Activated naive CD4-positive, alpha-beta T cell treated with anti-CD3 and anti-CD28 coated beads for 36 hours (primary cell): ENCODE measurements around the gene NCR1. TPM values are rescaled to one million over a fixed set of nuclear protein-coding genes. Genes with fewer than 3 reads are reported as not detected.
"Not testable (repeated sequence)": the region's sequence is repeated elsewhere in the genome, so short reads cannot be mapped to it uniquely, and the experiment has no call there.

ENCODE experiments used
- CTCF ChIA-PET: fragments of 350-600 bp; sonication (Branson Sonifier 250); formaldehyde crosslinking; loops from one replicate; lab custom pipeline; 2021; ENCODE audit warnings: antibody characterized with exemption; lab: Charles Lee
- DNase-seq: peaks from one replicate; pipeline ENCODE4 v3.0.0-alpha.2; 2020
- H3K27ac Mint-ChIP-seq: one replicate; pipeline ENCODE4 v1.8.0; 2021; ENCODE audit warnings: mild to moderate bottlenecking, mixed read lengths
- H3K27me3 Mint-ChIP-seq: one replicate; pipeline ENCODE4 v1.8.0; 2021; ENCODE audit warnings: low read depth, mixed read lengths
- H3K36me3 Mint-ChIP-seq: one replicate; pipeline ENCODE4 v1.8.0; 2021; ENCODE audit warnings: low read depth, mixed read lengths
- H3K4me1 Mint-ChIP-seq: one replicate; pipeline ENCODE4 v1.8.0; 2021; ENCODE audit warnings: low read depth, mixed read lengths
- H3K4me3 Mint-ChIP-seq: one replicate; pipeline ENCODE4 v1.8.0; 2021; ENCODE audit warnings: mild to moderate bottlenecking, moderate library complexity, mixed read lengths
- H3K9me3 Mint-ChIP-seq: one replicate; pipeline ENCODE4 v1.8.0; 2021; ENCODE audit warnings: mixed read lengths
- intact Hi-C: fragments of 100-400 bp; cut with micrococcal nuclease; formaldehyde crosslinking; loops from one replicate; pipeline ENCODE4 v1.15.1; 2023
- total RNA-seq, 2 experiments: library from RNA; stranded (reverse); gene quantifications; one replicate each; pipeline ENCODE4 v1.2.3, GENCODE V29; 2021

Gene NCR1
- total RNA-seq, 2 experiments from 2014 or later: not detected

DNA sequence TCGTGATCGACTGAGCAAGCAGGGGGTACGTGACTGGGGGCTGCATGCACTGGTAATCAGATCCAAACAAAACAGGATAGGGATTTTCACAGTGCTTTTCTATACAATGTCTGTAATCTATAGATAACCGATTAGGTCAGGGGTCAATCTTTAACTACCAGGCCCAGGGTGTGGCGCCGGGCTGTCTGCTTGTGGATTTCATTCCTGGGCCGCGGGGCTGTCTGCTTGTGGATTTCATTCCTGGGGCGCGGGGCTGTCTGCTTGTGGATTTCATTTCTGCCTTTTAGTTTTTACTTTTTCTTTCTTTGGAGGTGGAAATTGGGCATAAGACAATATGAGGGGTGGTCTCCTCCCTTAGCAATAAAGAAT, 47.4 kb downstream of the NCR1 start:
- H3K4me3 Mint-ChIP-seq, H3K27ac Mint-ChIP-seq, H3K27me3 Mint-ChIP-seq, H3K9me3 Mint-ChIP-seq, CTCF ChIA-PET, H3K36me3 Mint-ChIP-seq, H3K4me1 Mint-ChIP-seq, DNase-seq, intact Hi-C loops: not testable (repeated sequence)

DNA sequence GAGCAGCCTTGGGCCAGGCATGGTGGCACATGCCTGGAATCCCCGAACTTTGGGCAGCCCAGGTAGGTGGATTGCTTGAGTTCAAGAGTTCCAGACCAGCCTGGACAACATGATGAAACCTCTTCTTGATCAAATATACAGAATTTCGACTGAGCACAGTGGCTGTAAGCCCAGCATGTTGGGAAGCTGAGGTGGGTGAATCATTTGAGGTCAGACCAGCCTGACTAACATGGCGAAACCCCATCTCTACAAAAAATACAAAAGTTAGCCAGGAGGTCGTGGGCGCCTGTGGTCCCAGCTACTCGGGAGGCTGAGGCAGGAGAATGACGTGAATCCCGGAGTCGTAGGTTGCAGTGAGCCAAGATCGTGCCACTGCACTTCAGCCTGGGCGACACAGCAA, 49.4 kb downstream of the NCR1 start:
- Mint-ChIP-seq H3K36me3 (no peaks in the 10 kb centered on the region), H3K9me3 (no peaks in the 10 kb centered on the region)

DNA sequence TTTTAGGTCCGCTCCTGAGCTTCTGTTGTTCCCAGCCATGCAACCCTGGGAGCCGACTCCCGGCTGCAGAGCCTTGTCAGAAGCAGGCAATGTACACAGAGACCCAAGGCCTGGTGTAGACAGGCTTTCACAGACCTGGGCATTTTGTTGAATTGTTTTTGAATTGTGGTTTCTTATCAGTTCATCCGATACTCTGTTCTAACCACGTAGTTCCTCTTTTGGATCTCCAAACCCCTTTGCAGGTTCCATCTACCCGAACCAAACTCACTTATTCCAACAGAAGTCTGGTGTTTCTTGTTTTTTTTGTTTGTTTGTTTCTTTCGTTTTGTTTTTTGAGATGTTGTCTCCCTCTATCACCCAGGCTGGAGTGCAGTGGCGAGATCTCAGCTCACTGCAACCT, 53.9 kb downstream of the NCR1 start:
- intact Hi-C loops: no loop called here
- Mint-ChIP-seq H3K4me1 (peaks cover 5% of the 10 kb centered on the region), H3K4me3 (no peak overlapping the region), H3K27ac (no peak overlapping the region), H3K9me3 (no peaks in the 10 kb centered on the region), H3K27me3 (peaks cover 10% of the 10 kb centered on the region), H3K36me3 (no peaks in the 10 kb centered on the region)
- CTCF ChIA-PET: no interaction called here
- DNase-seq: no peak

More for the DNA sequence above, 49.4 kb downstream of the NCR1 start:
- no peak overlapping the region for H3K4me3 Mint-ChIP-seq
- H3K27ac Mint-ChIP-seq: no peak overlapping the region
- peaks cover 10% of the 10 kb centered on the region for H3K27me3 Mint-ChIP-seq
- CTCF ChIA-PET: no interaction called here
- intact Hi-C loops: no loop called here
- H3K4me1 Mint-ChIP-seq: peaks cover 5% of the 10 kb centered on the region
- DNase-seq: no peak

Other genes starting within 250 kb of the NCR1 start
- gene LILRB4, start 243.2 kb upstream of the NCR1 start, total RNA-seq: not detected
- not detected for gene KIR3DL3, start 181.7 kb upstream of the NCR1 start, total RNA-seq
- not detected for gene KIR2DL3, start 167.6 kb upstream of the NCR1 start, total RNA-seq
- not detected for gene KIR2DL1, start 136.4 kb upstream of the NCR1 start, total RNA-seq
- gene KIR2DL4, start 102.5 kb upstream of the NCR1 start, total RNA-seq: not detected
- gene KIR3DL1, start 89.7 kb upstream of the NCR1 start, total RNA-seq: not detected
- gene KIR2DS4, start 73.5 kb upstream of the NCR1 start, total RNA-seq: not detected
- gene KIR3DL2, start 55.7 kb upstream of the NCR1 start, total RNA-seq: under 1 TPM in 1 of 2 experiments, not detected in 1; 0.17 TPM
- gene FCAR, start 31.9 kb upstream of the NCR1 start, total RNA-seq: not detected
- not detected for gene NLRP7, start 41.4 kb downstream of the NCR1 start, total RNA-seq
- gene NLRP2, start 60.2 kb downstream of the NCR1 start, total RNA-seq: 1 to 10 TPM; 5.5 TPM
- gene GP6, start 132.1 kb downstream of the NCR1 start, total RNA-seq: not detected
- 1 to 10 TPM; 8.7 to 8.9 TPM for gene RDH13, start 157.0 kb downstream of the NCR1 start, total RNA-seq
- gene EPS8L1, start 169.7 kb downstream of the NCR1 start, total RNA-seq: under 1 TPM; 0.88 to 0.89 TPM
- 10 to 100 TPM; 41.2 to 42.1 TPM for gene PPP1R12C, start 211.5 kb downstream of the NCR1 start, total RNA-seq
- not detected for gene TNNT1, start 243.1 kb downstream of the NCR1 start, total RNA-seq